Measurements from ENCODE around the gene CR1L. TPM values are rescaled to one million over a fixed set of nuclear protein-coding genes. Genes with fewer than 3 reads are reported as not detected.
A peak's percentile ranks its signal among the peaks of the same experiment; 100 is the strongest.

Gene CR1L
- total and polyA plus RNA-seq, 9 of the 15 experiments (the other 6 are each of a cell fraction or from before 2014, with no cell fraction given): 10.1 to 74.8 (median 34.3) TPM

DNA sequence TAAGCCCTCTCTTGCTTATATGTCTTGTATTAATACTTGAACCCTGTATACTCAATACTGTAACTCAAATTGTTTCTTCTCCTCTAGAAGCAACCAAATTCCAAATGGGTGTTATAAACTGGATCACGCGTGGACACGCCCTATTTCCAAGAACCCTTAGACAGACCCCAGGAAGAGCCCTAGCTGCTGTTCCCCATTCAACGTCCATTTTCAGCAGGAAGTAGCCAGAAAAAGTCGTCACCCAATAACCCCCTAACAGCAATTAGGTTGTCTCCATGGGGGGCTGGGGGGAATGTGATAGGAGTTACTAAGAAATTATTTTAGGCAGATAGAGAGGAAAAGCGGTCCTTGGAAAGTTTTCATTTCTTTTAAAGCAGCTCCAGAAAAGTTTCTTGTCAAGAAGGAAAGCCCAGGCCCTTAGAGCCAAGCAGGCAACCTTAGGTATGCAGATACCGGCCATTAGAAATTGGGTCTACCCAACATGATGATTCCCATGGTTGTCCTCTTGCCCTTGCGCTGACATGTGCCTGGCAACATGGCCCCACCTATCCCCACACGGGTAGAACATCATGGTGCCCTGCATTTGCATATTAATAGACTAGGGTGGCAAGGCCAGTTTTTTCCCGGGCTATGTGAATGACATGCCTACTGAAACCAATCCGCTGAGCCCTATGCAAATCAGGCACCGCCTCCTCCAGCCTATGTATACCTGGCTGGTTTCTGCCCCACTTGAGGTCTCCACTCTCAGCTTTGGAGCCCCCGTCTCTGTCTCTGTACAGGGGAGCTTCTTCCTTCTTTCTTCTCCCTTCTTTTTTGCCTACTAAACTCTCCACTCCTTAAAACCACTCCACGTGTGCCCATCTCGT is 102.9 kb downstream of the CR1L start (continued):
- no peak for TF ChIP-seq REST (IDR thresholded peaks at IDR 0.05; ENCODE audit: borderline replicate concordance)
- TF ChIP-seq REST (CRISPR knock-in tag; IDR thresholded peaks at IDR 0.05; ENCODE audit: low read depth): 0 out of 2 replicates have a peak, but pooled peaks have one; percentile 57
- TF ChIP-seq, protein P1, sequence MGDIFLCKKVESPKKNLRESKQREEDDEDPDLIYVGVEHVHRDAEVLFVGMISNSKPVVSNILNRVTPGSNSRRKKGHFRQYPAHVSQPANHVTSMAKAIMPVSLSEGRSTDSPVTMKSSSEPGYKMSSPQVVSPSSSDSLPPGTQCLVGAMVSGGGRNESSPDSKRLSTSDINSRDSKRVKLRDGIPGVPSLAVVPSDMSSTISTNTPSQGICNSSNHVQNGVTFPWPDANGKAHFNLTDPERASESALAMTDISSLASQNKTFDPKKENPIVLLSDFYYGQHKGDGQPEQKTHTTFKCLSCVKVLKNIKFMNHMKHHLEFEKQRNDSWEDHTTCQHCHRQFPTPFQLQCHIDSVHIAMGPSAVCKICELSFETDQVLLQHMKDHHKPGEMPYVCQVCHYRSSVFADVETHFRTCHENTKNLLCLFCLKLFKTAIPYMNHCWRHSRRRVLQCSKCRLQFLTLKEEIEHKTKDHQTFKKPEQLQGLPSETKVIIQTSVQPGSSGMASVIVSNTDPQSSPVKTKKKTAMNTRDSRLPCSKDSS (IDR thresholded peaks at IDR 0.05; ENCODE audit: low read depth, partially characterized antibody): no peak
- no peak for TF ChIP-seq POU5F1 (IDR thresholded peaks at IDR 0.05; ENCODE audit: borderline replicate concordance, low read depth, low read length, partially characterized antibody)
- TF ChIP-seq BRCA1 (IDR thresholded peaks at IDR 0.05): no peak
- no peak for TF ChIP-seq BRCA1 (CRISPR knock-in tag; IDR thresholded peaks at IDR 0.05)
- no peak for TF ChIP-seq XRCC5 (IDR thresholded peaks at IDR 0.05; ENCODE audit: low read depth, low read length)
- peak in 1 of 2 experiments; percentile 75; a peak in 2 of 4 replicates for TF ChIP-seq ZNF639 (CRISPR knock-in tag; conservative IDR thresholded peaks at IDR 0.05 in 1 of 2, IDR thresholded peaks at IDR 0.05 in 1 of 2)
- TF ChIP-seq SAFB (IDR thresholded peaks at IDR 0.05; ENCODE audit: borderline replicate concordance, low read depth, low read length): no peak
- TF ChIP-seq, protein P2, sequence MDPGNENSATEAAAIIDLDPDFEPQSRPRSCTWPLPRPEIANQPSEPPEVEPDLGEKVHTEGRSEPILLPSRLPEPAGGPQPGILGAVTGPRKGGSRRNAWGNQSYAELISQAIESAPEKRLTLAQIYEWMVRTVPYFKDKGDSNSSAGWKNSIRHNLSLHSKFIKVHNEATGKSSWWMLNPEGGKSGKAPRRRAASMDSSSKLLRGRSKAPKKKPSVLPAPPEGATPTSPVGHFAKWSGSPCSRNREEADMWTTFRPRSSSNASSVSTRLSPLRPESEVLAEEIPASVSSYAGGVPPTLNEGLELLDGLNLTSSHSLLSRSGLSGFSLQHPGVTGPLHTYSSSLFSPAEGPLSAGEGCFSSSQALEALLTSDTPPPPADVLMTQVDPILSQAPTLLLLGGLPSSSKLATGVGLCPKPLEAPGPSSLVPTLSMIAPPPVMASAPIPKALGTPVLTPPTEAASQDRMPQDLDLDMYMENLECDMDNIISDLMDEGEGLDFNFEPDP (CRISPR knock-in tag; IDR thresholded peaks at IDR 0.05): no peak
- TF ChIP-seq, protein P3, sequence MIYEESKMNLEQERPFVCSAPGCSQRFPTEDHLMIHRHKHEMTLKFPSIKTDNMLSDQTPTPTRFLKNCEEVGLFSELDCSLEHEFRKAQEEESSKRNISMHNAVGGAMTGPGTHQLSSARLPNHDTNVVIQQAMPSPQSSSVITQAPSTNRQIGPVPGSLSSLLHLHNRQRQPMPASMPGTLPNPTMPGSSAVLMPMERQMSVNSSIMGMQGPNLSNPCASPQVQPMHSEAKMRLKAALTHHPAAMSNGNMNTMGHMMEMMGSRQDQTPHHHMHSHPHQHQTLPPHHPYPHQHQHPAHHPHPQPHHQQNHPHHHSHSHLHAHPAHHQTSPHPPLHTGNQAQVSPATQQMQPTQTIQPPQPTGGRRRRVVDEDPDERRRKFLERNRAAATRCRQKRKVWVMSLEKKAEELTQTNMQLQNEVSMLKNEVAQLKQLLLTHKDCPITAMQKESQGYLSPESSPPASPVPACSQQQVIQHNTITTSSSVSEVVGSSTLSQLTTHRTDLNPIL (CRISPR knock-in tag; IDR thresholded peaks at IDR 0.05): no peak

Data from K562 (cell line).